ENCODE results near the gene MRPL49. TPM values are rescaled to one million over a fixed set of nuclear protein-coding genes. Genes with fewer than 3 reads are reported as not detected.

MRPL49 gene
- total RNA-seq, 2 experiments from 2014 or later = 53.0 to 53.3 TPM

GRCh38 chr11:65134240-65134951 lies 12.3 kb downstream of the MRPL49 start, which contains the start of gene SYVN1:
Gene SYVN1, minus strand, starts transcription at chr11:65134519. Its CDS starts 918 bp downstream, at chr11:65133601.
- Histone ChIP-seq H3K36me3 (ENCODE audit: insufficient read depth, low read length) (peaks cover 38% of the 10 kb centered on the region), H3K4me1 (ENCODE audit: insufficient read depth, low read length) (peaks cover 47% of the 10 kb centered on the region), H3K9me3 (ENCODE audit: control insufficient read depth in 1 of 2, insufficient read depth in 1 of 2, low read length in 2 of 2) (no peaks in the 10 kb centered on the region), H3K27ac (ENCODE audit: low read depth in 1 of 2, low read length in 2 of 2) (peak within 1 kb of the TSS; percentile 96 to 99), H3K4me3 (ENCODE audit: low read length) (peak within 1 kb of the TSS; percentile 83), H3K27me3 (ENCODE audit: control insufficient read depth in 1 of 2, insufficient read depth in 2 of 2, low read length in 2 of 2) (no peaks in the 10 kb centered on the region)
- peak; percentile 86 to 96 (median 90) for DNase-seq
- Mint-ChIP-seq H3K27me3 (no peaks in the 10 kb centered on the region), H3K9me3 (no peaks in the 10 kb centered on the region), H3K36me3 (ENCODE audit: low read depth) (peaks cover 57% of the 10 kb centered on the region), H3K27ac (peak within 1 kb of the TSS; percentile 100), H3K4me1 (ENCODE audit: low read depth) (peaks cover 45% of the 10 kb centered on the region), H3K4me3 (peak within 1 kb of the TSS; percentile 99)
- ATAC-seq (ENCODE audit: poor library complexity) = peak; percentile 67
- intact Hi-C loops (cut with DNase I, micrococcal nuclease) = loop anchor here (1.0 to 5.0 kb wide), 3 partner anchors 18 to 217 kb away; partner anchors contain the start of genes ATG2A (in 1 of the 2), VPS51 (in 1 of the 2) and ZNHIT2 (in 1 of the 2)
- ChIA-PET CTCF (interaction anchor here (1.4 to 2.3 kb wide), 6 partner anchors 17 to 121 kb away, joined by 3 to 11 read pairs (median 5); partner anchors contain the start of genes ARL2, TM7SF2 and ZNHIT2), POLR2A (interaction anchor here (0.6 to 4.4 kb wide), 37 partner anchors 10 to 1155 kb away, joined by 3 to 136 read pairs (median 6); partner anchors contain the start of genes ARL2, CAPN1, CDC42EP2 and CDCA5)
- TF ChIP-seq, protein P1, sequence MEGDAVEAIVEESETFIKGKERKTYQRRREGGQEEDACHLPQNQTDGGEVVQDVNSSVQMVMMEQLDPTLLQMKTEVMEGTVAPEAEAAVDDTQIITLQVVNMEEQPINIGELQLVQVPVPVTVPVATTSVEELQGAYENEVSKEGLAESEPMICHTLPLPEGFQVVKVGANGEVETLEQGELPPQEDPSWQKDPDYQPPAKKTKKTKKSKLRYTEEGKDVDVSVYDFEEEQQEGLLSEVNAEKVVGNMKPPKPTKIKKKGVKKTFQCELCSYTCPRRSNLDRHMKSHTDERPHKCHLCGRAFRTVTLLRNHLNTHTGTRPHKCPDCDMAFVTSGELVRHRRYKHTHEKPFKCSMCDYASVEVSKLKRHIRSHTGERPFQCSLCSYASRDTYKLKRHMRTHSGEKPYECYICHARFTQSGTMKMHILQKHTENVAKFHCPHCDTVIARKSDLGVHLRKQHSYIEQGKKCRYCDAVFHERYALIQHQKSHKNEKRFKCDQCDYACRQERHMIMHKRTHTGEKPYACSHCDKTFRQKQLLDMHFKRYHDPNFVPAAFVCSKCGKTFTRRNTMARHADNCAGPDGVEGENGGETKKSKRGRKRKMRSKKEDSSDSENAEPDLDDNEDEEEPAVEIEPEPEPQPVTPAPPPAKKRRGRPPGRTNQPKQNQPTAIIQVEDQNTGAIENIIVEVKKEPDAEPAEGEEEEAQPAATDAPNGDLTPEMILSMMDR (IDR thresholded peaks at IDR 0.05) = no peak

- intact Hi-C loops (cut with DNase I, micrococcal nuclease) = loop anchor here (1.0 to 5.0 kb wide), 4 partner anchors 18 to 218 kb away; partner anchors contain the start of genes ATG2A (in 1 of the 2), CAPN1 (in 1 of the 2), VPS51 (in 1 of the 2) and ZNHIT2 (in 1 of the 2)
- Mint-ChIP-seq H3K4me1 (ENCODE audit: low read depth) (peaks cover 45% of the 10 kb centered on the region), H3K27ac (peak overlapping the region; percentile 100), H3K9me3 (no peaks in the 10 kb centered on the region), H3K36me3 (ENCODE audit: low read depth) (peaks cover 51% of the 10 kb centered on the region), H3K27me3 (no peaks in the 10 kb centered on the region), H3K4me3 (peak overlapping the region; percentile 99)
- TF ChIP-seq, protein P1 (IDR thresholded peaks at IDR 0.05) = no peak
- ATAC-seq (ENCODE audit: poor library complexity) (peak; percentile 88), DNase-seq (peak in 13 of 14 experiments; percentile 70 to 96 (median 75))
- peaks cover 31% of the 10 kb centered on the region for H3K36me3 ChIP-seq (ENCODE audit: insufficient read depth, low read length)
- POLR2A ChIA-PET = interaction anchor here (0.6 to 4.4 kb wide), 43 partner anchors 10 to 1154 kb away, joined by 3 to 136 read pairs (median 6); partner anchors contain the start of genes ARL2, CAPN1, CDC42EP2 and CDCA5
- no peaks in the 10 kb centered on the region for H3K27me3 ChIP-seq (ENCODE audit: control insufficient read depth in 1 of 2, insufficient read depth in 2 of 2, low read length in 2 of 2)
- H3K4me3 ChIP-seq (ENCODE audit: low read length) = peak overlapping the region; percentile 83
- H3K4me1 ChIP-seq (ENCODE audit: insufficient read depth, low read length) = peaks cover 47% of the 10 kb centered on the region
- peak overlapping the region; percentile 96 to 99 for H3K27ac ChIP-seq (ENCODE audit: low read depth in 1 of 2, low read length in 2 of 2)
- CTCF ChIA-PET = interaction anchor here (1.4 to 2.3 kb wide), 5 partner anchors 18 to 121 kb away, joined by 3 to 11 read pairs (median 5); partner anchors contain the start of genes ARL2, TM7SF2 and ZNHIT2
- H3K9me3 ChIP-seq (ENCODE audit: control insufficient read depth in 1 of 2, insufficient read depth in 1 of 2, low read length in 2 of 2) = no peaks in the 10 kb centered on the region
Measured at GRCh38 chr11:65134952-65135632, 13.0 kb downstream of the MRPL49 start.

DNA sequence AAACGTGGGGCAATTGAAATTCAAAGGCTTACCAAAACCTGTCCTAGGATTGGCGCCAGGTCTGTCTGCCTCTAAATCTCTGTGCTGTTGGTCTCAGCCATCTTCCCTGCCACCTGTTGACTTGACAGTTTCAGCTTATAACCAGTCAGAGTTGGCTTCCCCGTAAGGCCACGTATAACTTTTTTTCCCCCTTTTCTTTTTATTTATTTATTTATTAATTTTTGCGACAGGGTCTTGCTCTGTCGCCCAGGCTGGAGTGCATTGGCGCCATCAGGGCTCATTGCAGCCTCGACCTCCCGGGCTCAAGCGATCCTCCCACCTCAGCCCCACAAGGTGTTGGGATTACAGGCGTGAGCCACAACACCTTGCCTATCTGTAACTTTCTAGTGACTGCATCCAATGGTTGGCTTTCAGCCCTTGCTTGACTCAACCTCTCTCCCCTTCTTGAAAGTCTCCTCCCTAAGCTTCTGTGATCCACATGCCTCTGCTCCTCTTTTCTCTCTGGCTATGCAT lies 13.6 kb downstream of the MRPL49 start:
- peaks cover 45% of the 10 kb centered on the region for H3K4me1 Mint-ChIP-seq (ENCODE audit: low read depth)
- no peaks in the 10 kb centered on the region for H3K27me3 ChIP-seq (ENCODE audit: control insufficient read depth in 1 of 2, insufficient read depth in 2 of 2, low read length in 2 of 2)
- peaks cover 47% of the 10 kb centered on the region for H3K4me1 ChIP-seq (ENCODE audit: insufficient read depth, low read length)
- no peak for ATAC-seq (ENCODE audit: poor library complexity)
- POLR2A ChIA-PET = interaction anchor here (0.7 to 4.4 kb wide), 39 partner anchors 9 to 738 kb away, joined by 3 to 136 read pairs (median 6); partner anchors contain the start of genes ARL2, CAPN1, CDC42EP2 and CDCA5
- H3K4me3 ChIP-seq (ENCODE audit: low read length) = peak overlapping the region; percentile 83
- H3K4me3 Mint-ChIP-seq = peak overlapping the region; percentile 99
- H3K27ac ChIP-seq (ENCODE audit: low read depth in 1 of 2, low read length in 2 of 2) = peak overlapping the region; percentile 96 to 99
- TF ChIP-seq, protein P1 (IDR thresholded peaks at IDR 0.05) = no peak
- H3K36me3 ChIP-seq (ENCODE audit: insufficient read depth, low read length) = peaks cover 25% of the 10 kb centered on the region
- intact Hi-C loops (cut with DNase I, micrococcal nuclease) = loop anchor here (2.0 to 5.0 kb wide), 2 partner anchors 19 to 47 kb away; partner anchors contain the start of genes CAPN1 (in 1 of the 2) and ZNHIT2 (in 1 of the 2)
- H3K9me3 ChIP-seq (ENCODE audit: control insufficient read depth in 1 of 2, insufficient read depth in 1 of 2, low read length in 2 of 2) = no peaks in the 10 kb centered on the region
- peak in 1 of 14 experiments; percentile 25 for DNase-seq
- CTCF ChIA-PET = interaction anchor here (1.1 to 2.3 kb wide), 6 partner anchors 14 to 122 kb away, joined by 3 to 11 read pairs (median 4); partner anchors contain the start of genes ARL2, FAU, MRPL49 and TM7SF2
- H3K9me3 Mint-ChIP-seq = no peaks in the 10 kb centered on the region
- H3K36me3 Mint-ChIP-seq (ENCODE audit: low read depth) = peaks cover 46% of the 10 kb centered on the region
- H3K27me3 Mint-ChIP-seq = no peaks in the 10 kb centered on the region
- H3K27ac Mint-ChIP-seq = peak overlapping the region; percentile 100
